CD4-positive, alpha-beta T cell (primary cell): Measurements from ENCODE around the gene ME3. TPM values are rescaled to one million over a fixed set of nuclear protein-coding genes. Genes with fewer than 3 reads are reported as not detected.

ENCODE experiments used
- ATAC-seq: fragments of 200-7000 bp; cut with Tn5 transposase; one replicate; pipeline ENCODE4 v1.10.0; 2022; ENCODE audit warnings: mild to moderate bottlenecking; ENCODE audit not compliant: poor library complexity
- CTCF ChIA-PET: fragments of 350-600 bp; sonication (Branson Sonifier 250); formaldehyde crosslinking; loops from one replicate; lab custom pipeline; 2021; ENCODE audit warnings: antibody characterized with exemption, inconsistent platforms; lab: Charles Lee
- POLR2A ChIA-PET: fragments of 350-600 bp; sonication (Branson Sonifier 250); formaldehyde crosslinking; loops from one replicate; lab custom pipeline; 2021; ENCODE audit warnings: antibody characterized with exemption, inconsistent platforms; lab: Charles Lee
- DNase-seq, 14 experiments: peaks; one replicate each; pipeline ENCODE4 v3.0.0-alpha.2; 2013 to 2020; ENCODE audit warnings: mixed read lengths in 2 of 14
- H3K27ac ChIP-seq, 2 donors: one replicate each; pipeline versions ENCODE4 v1.5.1 to v1.7.0; 2013; ENCODE audit warnings: low read length in 2 of 2, low read depth in 1 of 2, mild to moderate bottlenecking in 1 of 2
- H3K27me3 ChIP-seq, 2 experiments: 1 replicate in 1 of 2; 2 replicates in 1 of 2; pipeline versions ENCODE4 v1.6.1 to v1.7.0; 2013; ENCODE audit warnings: low read length in 2 of 2, control low read depth in 1 of 2, mild to moderate bottlenecking in 1 of 2, moderate library complexity in 1 of 2; ENCODE audit not compliant: insufficient read depth in 2 of 2, control insufficient read depth in 1 of 2
- H3K36me3 ChIP-seq: one replicate; pipeline ENCODE4 v1.6.1; 2013; ENCODE audit warnings: low read length, control low read depth; ENCODE audit not compliant: insufficient read depth
- H3K4me1 ChIP-seq: one replicate; pipeline ENCODE4 v1.6.1; 2013; ENCODE audit warnings: low read length, control low read depth; ENCODE audit not compliant: insufficient read depth
- H3K4me3 ChIP-seq: one replicate; pipeline ENCODE4 v1.5.1; 2013; ENCODE audit warnings: mild to moderate bottlenecking, low read length, moderate library complexity
- H3K9me3 ChIP-seq, 2 experiments: 1 replicate in 1 of 2; 2 replicates in 1 of 2; pipeline versions ENCODE4 v1.6.1 to v1.7.0; 2013; ENCODE audit warnings: low read length in 2 of 2, mild to moderate bottlenecking in 2 of 2, control low read depth in 1 of 2, moderate library complexity in 1 of 2; ENCODE audit not compliant: control insufficient read depth in 1 of 2, insufficient read depth in 1 of 2
- H3K27ac Mint-ChIP-seq: one replicate; pipeline ENCODE4 v1.8.0; 2020; ENCODE audit warnings: mixed read lengths
- H3K27me3 Mint-ChIP-seq: one replicate; pipeline ENCODE4 v1.8.0; 2021; ENCODE audit warnings: mixed read lengths
- H3K36me3 Mint-ChIP-seq: one replicate; pipeline ENCODE4 v1.8.0; 2021; ENCODE audit warnings: low read depth, mixed read lengths
- H3K4me1 Mint-ChIP-seq: one replicate; pipeline ENCODE4 v1.8.0; 2021; ENCODE audit warnings: low read depth, mixed read lengths
- H3K4me3 Mint-ChIP-seq: one replicate; pipeline ENCODE4 v1.8.0; 2020; ENCODE audit warnings: mild to moderate bottlenecking, mixed read lengths
- H3K9me3 Mint-ChIP-seq: one replicate; pipeline ENCODE4 v1.8.0; 2020; ENCODE audit warnings: mixed read lengths
- CTCF ChIP-seq: fragments of 200-600 bp; IDR thresholded peaks from one replicate; pipeline ENCODE4 v1.8.0; 2022; ENCODE audit warnings: antibody characterized with exemption, mild to moderate bottlenecking
- intact Hi-C, 2 experiments: fragments of 100-400 bp; cut with DNase I in 1 of 2; cut with micrococcal nuclease in 1 of 2; formaldehyde crosslinking; loops; one replicate each; pipeline versions ENCODE4 v1.15.1 to v1.9.0; 2023 to 2025; cut with DNase I, micrococcal nuclease
- total RNA-seq, 174 experiments: library from RNA in 2 of 174; stranded (reverse) in 2 of 174; gene quantifications; one replicate each; pipeline ENCODE4 v1.2.3 and lab custom pipeline; 2021 to 2026

ME3 gene
- total RNA-seq, 2 experiments from 2014 or later = 9.1 to 10.6 TPM

- ChIA-PET POLR2A (no interaction called here), CTCF (no interaction called here)
- Mint-ChIP-seq H3K9me3 (no peaks in the 10 kb centered on the region), H3K4me1 (peaks cover 4% of the 10 kb centered on the region), H3K4me3 (no peak overlapping the region), H3K27me3 (no peaks in the 10 kb centered on the region), H3K27ac (no peak overlapping the region), H3K36me3 (no peaks in the 10 kb centered on the region)
- DNase-seq (no peak), ATAC-seq (no peak)
- Histone ChIP-seq H3K9me3 (no peaks in the 10 kb centered on the region), H3K27ac (no peak overlapping the region), H3K4me1 (no peaks in the 10 kb centered on the region), H3K27me3 (no peaks in the 10 kb centered on the region), H3K4me3 (no peak overlapping the region), H3K36me3 (no peaks in the 10 kb centered on the region)
- intact Hi-C loops = no loop called here
- TF ChIP-seq CTCF = no peak
These were observed 84.9 kb downstream of the ME3 start for GRCh38 chr11:86587264-86588193.

- no peak overlapping the region for H3K27ac ChIP-seq
- Mint-ChIP-seq H3K9me3 (no peaks in the 10 kb centered on the region), H3K27ac (no peak overlapping the region), H3K36me3 (no peaks in the 10 kb centered on the region), H3K4me1 (no peaks in the 10 kb centered on the region), H3K4me3 (no peak overlapping the region), H3K27me3 (no peaks in the 10 kb centered on the region)
- H3K27me3 ChIP-seq = no peaks in the 10 kb centered on the region
- no peaks in the 10 kb centered on the region for H3K9me3 ChIP-seq
- no peaks in the 10 kb centered on the region for H3K4me1 ChIP-seq
- ATAC-seq (no peak), DNase-seq (no peak)
- intact Hi-C loops = no loop called here
- ChIA-PET CTCF (no interaction called here), POLR2A (no interaction called here)
- H3K4me3 ChIP-seq = no peak overlapping the region
- TF ChIP-seq CTCF = no peak
- no peaks in the 10 kb centered on the region for H3K36me3 ChIP-seq
These were observed 86.1 kb downstream of the ME3 start for GRCh38 chr11:86586307-86586706.

DNA sequence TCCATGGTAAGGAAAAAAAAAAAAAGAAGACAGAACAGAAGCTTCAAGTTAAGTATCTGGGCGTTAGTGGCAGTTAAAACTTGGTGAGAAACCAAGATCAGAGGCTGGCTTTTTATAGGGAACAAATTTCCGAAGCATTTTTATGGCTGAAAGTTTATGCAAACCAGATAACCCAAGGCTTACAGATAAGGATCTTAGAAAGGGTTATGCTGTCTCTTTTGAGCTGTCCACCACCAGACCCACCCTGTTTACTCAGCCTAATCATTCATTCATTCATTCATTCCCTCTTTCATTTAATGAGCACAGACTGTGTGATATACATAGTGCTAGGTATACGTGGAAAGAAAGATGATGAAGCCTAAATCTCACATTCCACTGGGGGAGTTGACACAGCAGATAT lies 89.5 kb downstream of the ME3 start:
- Histone ChIP-seq H3K4me1 (no peaks in the 10 kb centered on the region), H3K36me3 (no peaks in the 10 kb centered on the region), H3K27ac (no peak overlapping the region), H3K9me3 (no peaks in the 10 kb centered on the region), H3K27me3 (no peaks in the 10 kb centered on the region), H3K4me3 (no peak overlapping the region)
- ATAC-seq (no peak), DNase-seq (no peak)
- intact Hi-C loops = no loop called here
- no peaks in the 10 kb centered on the region for H3K36me3 Mint-ChIP-seq
- no peaks in the 10 kb centered on the region for H3K27me3 Mint-ChIP-seq
- ChIA-PET CTCF (no interaction called here), POLR2A (no interaction called here)
- H3K4me3 Mint-ChIP-seq = no peak overlapping the region
- H3K4me1 Mint-ChIP-seq = no peaks in the 10 kb centered on the region
- TF ChIP-seq CTCF = no peak
- no peak overlapping the region for H3K27ac Mint-ChIP-seq
- no peaks in the 10 kb centered on the region for H3K9me3 Mint-ChIP-seq
